ENCODE data around the gene PFN2.

The PFN2 gene

DNA sequence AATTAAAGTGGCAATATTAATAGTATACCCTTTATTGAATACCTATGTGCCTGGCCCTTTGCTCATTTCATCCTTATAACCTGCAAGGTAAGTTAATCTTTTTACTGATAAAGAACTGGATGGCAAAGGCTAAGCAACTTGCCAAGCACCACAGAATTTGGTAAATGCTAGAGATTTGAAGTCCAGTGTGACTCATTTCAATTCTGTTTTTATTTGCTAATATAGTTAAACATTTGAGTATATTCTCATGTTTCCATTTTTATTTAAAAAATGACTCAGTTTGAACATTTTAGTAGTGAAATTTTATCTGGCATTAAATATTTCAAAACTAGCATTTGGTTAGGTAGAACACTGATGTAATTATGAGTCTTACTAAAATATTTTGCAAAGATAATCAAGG is 11.3 kb downstream of the PFN2 start:
- TF ChIP-seq EZH2phosphoT487 (IDR thresholded peaks at IDR 0.05; ENCODE audit: borderline replicate concordance): no peak
- TF ChIP-seq, protein P1, sequence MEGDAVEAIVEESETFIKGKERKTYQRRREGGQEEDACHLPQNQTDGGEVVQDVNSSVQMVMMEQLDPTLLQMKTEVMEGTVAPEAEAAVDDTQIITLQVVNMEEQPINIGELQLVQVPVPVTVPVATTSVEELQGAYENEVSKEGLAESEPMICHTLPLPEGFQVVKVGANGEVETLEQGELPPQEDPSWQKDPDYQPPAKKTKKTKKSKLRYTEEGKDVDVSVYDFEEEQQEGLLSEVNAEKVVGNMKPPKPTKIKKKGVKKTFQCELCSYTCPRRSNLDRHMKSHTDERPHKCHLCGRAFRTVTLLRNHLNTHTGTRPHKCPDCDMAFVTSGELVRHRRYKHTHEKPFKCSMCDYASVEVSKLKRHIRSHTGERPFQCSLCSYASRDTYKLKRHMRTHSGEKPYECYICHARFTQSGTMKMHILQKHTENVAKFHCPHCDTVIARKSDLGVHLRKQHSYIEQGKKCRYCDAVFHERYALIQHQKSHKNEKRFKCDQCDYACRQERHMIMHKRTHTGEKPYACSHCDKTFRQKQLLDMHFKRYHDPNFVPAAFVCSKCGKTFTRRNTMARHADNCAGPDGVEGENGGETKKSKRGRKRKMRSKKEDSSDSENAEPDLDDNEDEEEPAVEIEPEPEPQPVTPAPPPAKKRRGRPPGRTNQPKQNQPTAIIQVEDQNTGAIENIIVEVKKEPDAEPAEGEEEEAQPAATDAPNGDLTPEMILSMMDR (conservative IDR thresholded peaks at IDR 0.05; ENCODE audit: low read length): no peak
- H3K79me2 ChIP-seq (ENCODE audit: insufficient read depth, low read length): no peaks in the 10 kb centered on the region; the same call in 1 of the 2 replicates
- no peaks in the 10 kb centered on the region for H3K9me2 ChIP-seq (replicated peaks; ENCODE audit: low read depth, low read length)
- no peak overlapping the region for H3K9ac ChIP-seq (ENCODE audit: low read depth, low read length, poor library complexity, severe bottlenecking)
- H2AFZ ChIP-seq (ENCODE audit: low read length): no peak overlapping the region
- H3K27me3 ChIP-seq (ENCODE audit: insufficient read depth, low read length, poor library complexity, severe bottlenecking): no peaks in the 10 kb centered on the region
- H4K20me1 ChIP-seq (ENCODE audit: insufficient read depth, low read length, poor library complexity, severe bottlenecking): no peaks in the 10 kb centered on the region
- H3K4me2 ChIP-seq (ENCODE audit: low read depth, low read length, poor library complexity, severe bottlenecking): no peak overlapping the region
- H3K36me3 ChIP-seq (ENCODE audit: insufficient read depth, low read length): peaks cover 4% of the 10 kb centered on the region; the same call in 1 of the 2 replicates
- H3K4me1 ChIP-seq (ENCODE audit: insufficient read depth, low read length, poor library complexity, severe bottlenecking): peaks cover 8% of the 10 kb centered on the region
- no peaks in the 10 kb centered on the region for H3K9me3 ChIP-seq (ENCODE audit: insufficient read depth, low read depth, low read length)
- H3K4me3 ChIP-seq (ENCODE audit: low read length, poor library complexity, severe bottlenecking): no peak overlapping the region
- no peaks in the 10 kb centered on the region for H3F3A ChIP-seq (ENCODE audit: low read depth)

DNA sequence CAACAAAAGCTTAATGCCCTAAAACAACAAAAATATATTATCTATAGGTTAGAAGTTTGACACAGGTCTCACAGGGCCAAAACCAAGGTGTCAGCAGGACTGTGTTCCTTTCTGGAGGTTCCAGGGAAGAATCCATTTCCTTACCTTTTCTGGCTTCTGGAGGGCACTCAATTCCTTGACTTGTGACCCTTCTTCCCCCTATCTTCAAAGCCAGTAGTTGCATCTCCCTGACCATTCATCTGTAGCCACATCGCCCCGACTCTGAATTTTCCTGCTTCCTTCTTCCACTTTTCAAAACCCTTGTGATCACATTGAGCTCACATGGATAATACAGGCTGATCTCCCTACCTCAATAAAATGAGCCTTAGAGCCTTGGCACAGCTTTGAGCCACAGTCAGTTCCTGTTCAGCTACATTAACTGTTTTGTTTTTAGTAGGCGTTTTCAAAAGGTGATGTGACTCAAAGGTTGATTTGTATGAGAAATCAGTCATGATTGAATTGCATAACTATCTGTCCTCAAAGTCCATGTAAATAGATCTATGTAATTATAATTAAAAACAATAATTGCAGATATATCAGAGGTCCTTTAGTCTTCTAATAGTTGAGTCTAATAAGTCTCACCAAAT is 12.4 kb downstream of the PFN2 start:
- Histone ChIP-seq H3K4me1 (ENCODE audit: insufficient read depth, low read length, poor library complexity, severe bottlenecking) (peaks cover 9% of the 10 kb centered on the region), H3F3A (ENCODE audit: low read depth) (no peaks in the 10 kb centered on the region), H3K9me2 (replicated peaks; ENCODE audit: low read depth, low read length) (no peaks in the 10 kb centered on the region), H4K20me1 (ENCODE audit: insufficient read depth, low read length, poor library complexity, severe bottlenecking) (no peaks in the 10 kb centered on the region), H3K9ac (ENCODE audit: low read depth, low read length, poor library complexity, severe bottlenecking) (no peak overlapping the region), H3K27me3 (ENCODE audit: insufficient read depth, low read length, poor library complexity, severe bottlenecking) (no peaks in the 10 kb centered on the region), H2AFZ (ENCODE audit: low read length) (no peak overlapping the region), H3K9me3 (ENCODE audit: insufficient read depth, low read depth, low read length) (no peaks in the 10 kb centered on the region), H3K4me3 (ENCODE audit: low read length, poor library complexity, severe bottlenecking) (no peak overlapping the region), H3K36me3 (ENCODE audit: insufficient read depth, low read length) (peaks cover 4% of the 10 kb centered on the region; the same call in 1 of the 2 replicates), H3K4me2 (ENCODE audit: low read depth, low read length, poor library complexity, severe bottlenecking) (no peak overlapping the region), H3K79me2 (ENCODE audit: insufficient read depth, low read length) (no peaks in the 10 kb centered on the region; the same call in 1 of the 2 replicates)
- TF ChIP-seq, protein P1 (conservative IDR thresholded peaks at IDR 0.05; ENCODE audit: low read length): no peak
- TF ChIP-seq EZH2phosphoT487 (IDR thresholded peaks at IDR 0.05; ENCODE audit: borderline replicate concordance): no peak

DNA sequence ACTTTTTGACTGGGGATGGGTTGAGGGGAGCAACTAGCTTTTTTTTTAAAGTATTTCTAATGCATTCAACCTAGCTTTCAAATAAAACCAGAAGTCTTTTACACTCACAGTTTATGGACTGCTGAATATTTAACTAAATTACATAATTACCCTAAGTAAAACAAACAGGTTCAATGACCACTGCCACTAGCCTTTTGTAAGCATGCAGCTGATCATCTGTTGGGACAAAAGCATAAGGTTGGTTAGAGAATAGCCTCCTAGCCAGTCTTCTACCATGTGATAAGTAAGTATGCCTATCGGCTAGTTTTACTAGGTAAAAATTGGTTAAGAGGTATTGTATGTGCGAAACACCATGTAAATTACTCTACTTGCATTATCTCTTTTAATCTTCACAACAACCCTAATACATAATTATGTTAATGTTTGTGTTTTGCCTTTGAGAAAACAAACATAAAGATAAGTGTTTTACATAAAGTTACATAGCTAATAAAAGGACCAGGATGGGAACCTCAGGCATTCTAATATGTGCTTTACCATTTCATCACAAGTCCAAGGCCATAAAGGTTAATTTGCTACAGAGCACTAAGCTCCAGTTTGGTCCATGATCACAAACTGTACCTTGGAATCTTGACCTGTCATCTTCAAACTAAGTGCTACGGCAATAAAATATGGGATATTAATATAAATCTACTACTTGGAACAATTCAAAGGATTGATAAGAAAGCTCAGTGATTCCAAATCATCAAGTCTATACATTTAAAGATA is 13.2 kb downstream of the PFN2 start:
- peaks cover 9% of the 10 kb centered on the region for H3K4me1 ChIP-seq (ENCODE audit: insufficient read depth, low read length, poor library complexity, severe bottlenecking)
- H3K9me2 ChIP-seq (replicated peaks; ENCODE audit: low read depth, low read length): no peaks in the 10 kb centered on the region
- H3K27me3 ChIP-seq (ENCODE audit: insufficient read depth, low read length, poor library complexity, severe bottlenecking): no peaks in the 10 kb centered on the region
- no peaks in the 10 kb centered on the region for H3F3A ChIP-seq (ENCODE audit: low read depth)
- H3K36me3 ChIP-seq (ENCODE audit: insufficient read depth, low read length): no peaks in the 10 kb centered on the region
- H2AFZ ChIP-seq (ENCODE audit: low read length): no peak overlapping the region
- H3K4me3 ChIP-seq (ENCODE audit: low read length, poor library complexity, severe bottlenecking): no peak overlapping the region
- H3K4me2 ChIP-seq (ENCODE audit: low read depth, low read length, poor library complexity, severe bottlenecking): no peak overlapping the region
- H3K9ac ChIP-seq (ENCODE audit: low read depth, low read length, poor library complexity, severe bottlenecking): no peak overlapping the region
- no peaks in the 10 kb centered on the region for H3K9me3 ChIP-seq (ENCODE audit: insufficient read depth, low read depth, low read length)
- no peaks in the 10 kb centered on the region; the same call in 1 of the 2 replicates for H3K79me2 ChIP-seq (ENCODE audit: insufficient read depth, low read length)
- TF ChIP-seq EZH2phosphoT487 (IDR thresholded peaks at IDR 0.05; ENCODE audit: borderline replicate concordance): no peak
- TF ChIP-seq, protein P1 (conservative IDR thresholded peaks at IDR 0.05; ENCODE audit: low read length): no peak
- no peaks in the 10 kb centered on the region for H4K20me1 ChIP-seq (ENCODE audit: insufficient read depth, low read length, poor library complexity, severe bottlenecking)

Data from Loucy (cell line).